GM06990 (cell line): ENCODE results near the gene GCSAM.

Source experiments
- DNase-seq: peaks from one replicate; pipeline ENCODE4 v3.0.0-alpha.2; 2011; ENCODE audit not compliant: insufficient read length; ENCODE audit errors: extremely low read depth
- H3K27me3 ChIP-seq: replicated peaks from 2 replicates; pipeline ENCODE4 v1.6.0; 2011; ENCODE audit warnings: low read length; ENCODE audit not compliant: control insufficient read depth, insufficient read depth
- H3K36me3 ChIP-seq: 2 replicates; pipeline ENCODE4 v1.5.1; 2011; ENCODE audit warnings: low read length; ENCODE audit not compliant: control insufficient read depth, insufficient read depth
- H3K4me3 ChIP-seq: replicated peaks from 2 replicates; pipeline ENCODE4 v1.5.1; 2011; ENCODE audit warnings: low read depth, mild to moderate bottlenecking, control low read depth, low read length
- TF ChIP-seq, protein P1 (sequence below): IDR thresholded peaks from 2 replicates; pipeline ENCODE4 v1.5.1; 2011; ENCODE audit warnings: low read length, control low read depth, mild to moderate bottlenecking, inconsistent platforms; ENCODE audit not compliant: insufficient read depth, poor library complexity, severe bottlenecking

Gene GCSAM

DNA sequence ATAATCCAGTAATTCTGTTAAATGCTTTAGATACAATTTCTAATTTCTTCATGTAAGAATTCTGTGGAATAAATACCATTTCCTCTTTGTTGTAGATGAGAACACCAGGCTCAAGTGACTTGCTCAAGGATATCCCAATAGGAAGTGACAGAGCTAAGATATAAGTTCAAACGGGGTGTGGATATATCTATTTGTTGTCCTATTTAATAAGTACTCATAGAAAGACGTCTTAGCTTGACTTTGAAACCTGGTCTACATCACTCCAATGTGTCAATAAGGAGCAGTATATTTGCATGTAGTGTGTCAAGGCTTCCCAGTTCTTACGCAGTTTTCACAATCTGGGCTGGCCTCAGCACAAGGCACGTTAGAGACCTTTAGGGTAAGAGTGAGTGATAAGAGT lies 4.7 kb upstream of the GCSAM start:
- Histone ChIP-seq H3K36me3 (no peaks in the 10 kb centered on the region), H3K4me3 (no peak overlapping the region), H3K27me3 (no peaks in the 10 kb centered on the region)
- TF ChIP-seq, protein P1, sequence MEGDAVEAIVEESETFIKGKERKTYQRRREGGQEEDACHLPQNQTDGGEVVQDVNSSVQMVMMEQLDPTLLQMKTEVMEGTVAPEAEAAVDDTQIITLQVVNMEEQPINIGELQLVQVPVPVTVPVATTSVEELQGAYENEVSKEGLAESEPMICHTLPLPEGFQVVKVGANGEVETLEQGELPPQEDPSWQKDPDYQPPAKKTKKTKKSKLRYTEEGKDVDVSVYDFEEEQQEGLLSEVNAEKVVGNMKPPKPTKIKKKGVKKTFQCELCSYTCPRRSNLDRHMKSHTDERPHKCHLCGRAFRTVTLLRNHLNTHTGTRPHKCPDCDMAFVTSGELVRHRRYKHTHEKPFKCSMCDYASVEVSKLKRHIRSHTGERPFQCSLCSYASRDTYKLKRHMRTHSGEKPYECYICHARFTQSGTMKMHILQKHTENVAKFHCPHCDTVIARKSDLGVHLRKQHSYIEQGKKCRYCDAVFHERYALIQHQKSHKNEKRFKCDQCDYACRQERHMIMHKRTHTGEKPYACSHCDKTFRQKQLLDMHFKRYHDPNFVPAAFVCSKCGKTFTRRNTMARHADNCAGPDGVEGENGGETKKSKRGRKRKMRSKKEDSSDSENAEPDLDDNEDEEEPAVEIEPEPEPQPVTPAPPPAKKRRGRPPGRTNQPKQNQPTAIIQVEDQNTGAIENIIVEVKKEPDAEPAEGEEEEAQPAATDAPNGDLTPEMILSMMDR, result no peak
- no peak for DNase-seq

DNA sequence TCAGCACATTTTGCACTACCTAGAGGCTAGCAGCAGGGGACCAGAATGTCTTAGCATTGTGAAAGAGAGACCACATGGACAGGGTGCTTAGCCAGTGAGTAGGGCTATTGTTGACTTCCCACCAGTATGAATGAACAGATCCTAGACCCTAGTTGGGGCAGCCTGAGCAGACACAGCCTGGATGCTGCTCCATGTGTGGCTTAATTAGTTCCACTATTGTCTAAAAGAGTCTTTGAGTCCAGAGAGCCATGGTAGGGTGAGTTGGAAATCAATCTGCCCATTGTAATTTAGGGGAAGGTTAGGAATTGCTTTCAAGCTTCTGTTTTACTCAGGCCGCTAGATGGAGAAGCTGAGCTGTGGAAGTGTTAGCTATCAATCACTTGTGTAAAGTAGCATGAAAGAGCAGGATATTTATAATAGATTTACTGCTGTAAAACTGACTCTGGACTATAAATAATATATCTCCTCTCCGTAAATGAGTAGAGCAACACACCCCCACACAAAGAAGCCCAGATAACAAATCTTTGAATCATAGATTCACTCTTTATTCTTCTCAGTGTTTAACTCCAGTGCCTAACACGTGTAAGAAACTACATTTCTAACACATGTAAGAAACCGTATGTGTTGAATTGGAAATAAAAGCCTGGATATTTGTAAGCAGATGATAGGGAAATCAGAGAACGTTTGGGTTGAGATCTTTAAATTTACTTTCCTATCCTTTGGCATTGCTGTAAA lies 4.1 kb upstream of the GCSAM start:
- DNase-seq, result no peak
- Histone ChIP-seq H3K27me3 (no peaks in the 10 kb centered on the region), H3K4me3 (no peak overlapping the region), H3K36me3 (no peaks in the 10 kb centered on the region)
- TF ChIP-seq, protein P1, result peak; percentile 74

DNA sequence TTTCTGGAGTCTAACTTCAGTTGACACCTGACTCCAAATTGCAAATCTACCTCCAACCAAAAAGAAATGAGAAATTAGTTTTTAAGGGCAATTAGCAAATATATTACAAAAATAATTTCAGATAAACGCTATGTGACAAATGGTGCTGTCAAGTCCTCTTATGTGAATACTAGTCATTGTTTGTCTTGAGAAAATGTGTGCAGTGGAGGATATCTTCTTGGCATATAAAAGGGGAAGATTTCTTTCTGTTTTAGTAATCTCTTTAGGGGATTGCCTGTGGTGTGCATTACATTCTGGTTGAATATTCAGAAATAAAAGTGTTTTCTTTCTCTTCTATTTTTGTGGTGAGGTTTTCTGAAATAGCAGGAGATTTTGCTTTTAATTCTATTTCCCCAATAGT lies 3.0 kb upstream of the GCSAM start:
- Histone ChIP-seq H3K4me3 (no peak overlapping the region), H3K36me3 (no peaks in the 10 kb centered on the region), H3K27me3 (no peaks in the 10 kb centered on the region)
- TF ChIP-seq, protein P1, result no peak
- DNase-seq, result no peak

DNA sequence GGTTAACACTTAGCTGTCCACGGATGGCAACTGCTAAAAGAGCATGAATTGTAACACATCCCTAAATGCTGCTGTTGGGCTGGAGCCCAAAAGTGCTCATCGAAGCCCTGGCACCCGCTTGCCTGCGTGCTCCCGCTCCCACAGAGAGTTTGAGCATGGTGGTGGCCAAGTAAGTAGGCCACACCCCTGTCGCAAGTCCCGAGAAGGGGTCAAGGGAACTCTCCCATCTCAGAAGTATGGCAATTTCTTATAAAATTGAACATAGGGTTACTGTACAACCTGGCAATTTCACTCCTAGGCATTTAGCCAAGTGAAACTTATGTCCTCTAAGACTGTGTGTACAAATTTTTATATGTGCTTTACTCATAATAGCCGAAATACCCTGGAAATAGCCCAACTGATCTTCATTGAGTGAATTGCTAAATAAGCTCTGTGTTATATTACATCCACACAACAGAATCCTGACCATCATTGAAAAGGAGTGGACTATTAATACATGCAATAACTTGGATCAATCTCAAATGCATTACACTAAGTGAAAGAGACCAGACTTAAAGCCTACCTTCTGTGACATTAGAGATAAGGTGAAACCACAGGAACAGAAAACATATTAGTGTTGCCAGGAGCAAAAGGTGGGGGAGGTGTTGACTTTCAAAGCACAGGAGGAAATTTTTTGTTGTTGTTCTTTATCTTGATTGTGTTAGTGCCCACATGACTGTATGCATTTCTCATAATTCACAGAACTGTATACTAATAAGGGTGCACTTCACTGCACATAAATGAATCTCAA lies 1.5 kb upstream of the GCSAM start:
- Histone ChIP-seq H3K27me3 (no peaks in the 10 kb centered on the region), H3K4me3 (no peak overlapping the region), H3K36me3 (peaks cover 2% of the 10 kb centered on the region; the same call in 1 of the 2 replicates)
- TF ChIP-seq, protein P1, result no peak
- DNase-seq, result peak; percentile 66

DNA sequence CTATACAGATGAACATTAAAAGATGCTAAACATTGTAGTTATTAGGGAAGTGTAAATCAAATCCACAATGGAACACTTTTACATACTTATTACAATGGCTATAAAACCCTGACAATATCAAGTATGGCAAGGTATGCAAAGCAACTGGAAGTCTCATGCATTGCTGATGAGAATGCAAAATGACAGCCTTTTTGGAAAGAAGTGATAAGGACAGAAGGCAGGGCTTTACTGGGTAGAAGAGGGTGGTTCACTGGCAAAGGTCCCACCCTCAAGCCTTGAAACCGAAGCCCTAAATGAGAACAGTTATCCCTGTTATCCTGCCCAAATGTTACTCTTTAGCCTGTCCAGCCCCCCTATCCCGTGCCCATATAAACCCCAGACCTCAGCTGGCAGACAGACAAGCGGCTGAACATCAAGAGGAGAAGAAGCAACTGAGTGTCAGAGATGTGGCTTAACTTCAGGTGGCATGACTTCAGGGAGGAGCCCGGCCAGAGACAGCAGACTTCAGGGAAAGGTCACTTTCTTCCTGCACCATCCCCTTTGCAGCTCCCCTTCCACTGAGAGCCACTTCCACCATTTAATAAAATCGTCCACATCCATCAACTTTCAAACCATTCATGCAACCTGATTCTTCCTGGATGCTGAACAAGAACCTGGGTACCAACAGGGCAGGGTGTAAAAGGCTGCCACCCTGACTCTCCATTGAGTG lies 732 bp upstream of the GCSAM start:
- Histone ChIP-seq H3K36me3 (peaks cover 2% of the 10 kb centered on the region; the same call in 1 of the 2 replicates), H3K27me3 (no peaks in the 10 kb centered on the region), H3K4me3 (no peak overlapping the region)
- DNase-seq, result no peak
- TF ChIP-seq, protein P1, result no peak
